GM18861 (cell line): ENCODE measurements around the gene MYH10.

Experiments used
- ATAC-seq: cut with Tn5 transposase; IDR thresholded peaks from one replicate; pipeline ENCODE4 v1.9.1; 2021; ENCODE audit not compliant: unreplicated experiment

MYH10 gene

DNA sequence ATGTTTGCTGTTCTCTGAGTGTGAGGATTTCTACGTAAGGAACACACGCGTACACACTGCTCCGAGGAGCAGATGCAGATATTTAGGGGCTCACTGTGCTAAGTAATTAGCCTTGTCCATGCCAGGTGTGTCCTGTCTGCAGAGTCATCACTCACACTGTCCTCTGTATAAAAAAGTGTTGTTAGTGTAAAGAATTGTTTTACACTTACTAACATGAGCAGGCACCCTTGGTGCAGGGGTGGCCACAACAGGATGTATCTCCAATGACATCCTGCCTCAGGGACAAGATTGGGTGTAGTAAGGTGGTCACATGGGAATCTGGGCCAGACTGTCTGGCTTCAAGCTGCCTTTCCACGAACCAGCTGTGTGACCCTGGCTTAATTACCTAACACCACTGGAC lies 130.9 kb downstream of the MYH10 start:
- ATAC-seq = no peak

DNA sequence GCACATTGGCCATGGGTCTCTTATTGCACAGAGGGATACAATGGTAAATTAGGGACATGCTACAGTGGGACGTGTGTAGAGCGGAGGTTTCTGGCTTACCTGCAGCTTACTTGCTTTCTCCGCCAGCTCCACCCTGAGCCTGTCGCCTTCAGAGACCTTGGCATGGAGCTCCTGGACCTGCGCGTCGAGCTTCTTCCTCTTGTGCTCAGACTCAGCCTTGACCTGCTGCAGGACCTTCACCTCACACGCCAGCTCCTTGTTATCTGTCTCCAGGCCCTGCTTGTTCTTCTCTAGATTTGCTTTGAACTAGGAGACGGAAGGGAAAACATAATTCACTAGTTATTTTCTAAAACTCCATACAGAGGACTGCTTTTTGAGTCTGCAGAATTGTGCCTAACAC lies 131.4 kb downstream of the MYH10 start:
- ATAC-seq = no peak

DNA sequence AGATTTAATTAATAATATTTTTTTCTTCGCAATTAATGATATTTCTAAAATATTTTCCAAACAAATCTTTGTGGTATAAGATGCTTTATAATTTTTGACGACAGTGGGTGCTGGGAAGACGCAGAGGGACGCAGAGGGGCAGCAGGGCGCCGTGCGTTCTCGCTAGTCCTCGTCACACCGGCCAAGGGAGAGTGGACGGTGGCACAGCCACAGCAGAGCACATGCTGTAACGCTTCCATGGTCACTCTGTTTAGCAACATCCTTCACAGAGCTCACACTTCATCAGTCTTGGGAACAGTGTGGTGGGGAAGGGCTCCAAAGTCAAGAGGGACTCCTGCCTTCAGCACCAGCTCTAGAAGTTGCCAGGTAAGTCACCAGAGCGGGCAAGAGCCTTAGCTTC lies 134.4 kb downstream of the MYH10 start:
- ATAC-seq = no peak

DNA sequence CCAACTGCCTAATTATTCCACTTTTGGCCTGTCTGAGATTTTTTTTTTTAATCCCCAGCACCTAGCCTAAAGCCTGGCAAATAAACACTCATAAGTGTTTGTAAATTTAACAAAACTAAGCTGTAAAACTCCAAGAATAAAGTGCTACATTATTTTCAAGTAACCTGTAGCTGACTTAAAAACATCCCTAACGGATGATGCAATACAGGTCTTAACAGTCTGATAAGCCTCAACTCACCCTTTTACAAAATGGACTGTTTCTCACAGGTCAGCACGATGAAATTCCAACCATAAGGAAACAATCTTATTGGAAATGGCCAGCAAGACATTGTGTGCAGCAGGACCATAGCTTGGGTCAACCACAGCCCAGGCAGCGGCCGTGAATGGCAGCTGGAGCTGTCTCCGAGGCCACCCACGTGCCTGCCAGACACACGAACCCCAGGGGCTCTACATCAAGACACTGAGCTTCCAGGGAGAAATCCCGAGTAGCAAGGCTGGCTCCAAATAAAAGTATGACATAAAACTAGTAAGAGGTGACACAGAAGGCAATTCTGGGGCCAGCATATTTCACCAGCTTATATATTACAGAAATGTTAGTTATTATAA lies 135.9 kb downstream of the MYH10 start:
- ATAC-seq = no peak

DNA sequence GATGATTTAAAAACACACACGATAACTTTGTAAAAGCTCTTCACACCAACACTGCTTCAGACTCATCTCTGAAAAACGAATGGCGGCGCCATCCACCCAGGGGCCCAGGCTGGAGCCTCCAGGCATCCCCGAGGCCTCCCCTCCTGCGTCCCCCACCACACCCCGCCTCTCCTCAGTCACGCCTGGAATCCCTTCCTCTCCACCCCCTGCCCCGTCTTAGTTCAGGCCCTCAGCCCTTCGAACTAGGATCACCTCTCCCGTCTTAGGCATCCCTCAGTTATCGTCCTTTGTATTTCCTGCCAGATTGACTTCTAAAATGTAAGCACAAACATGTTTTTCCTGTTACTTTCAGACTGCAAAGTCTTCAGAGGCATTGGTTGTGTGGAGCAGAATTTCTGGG lies 136.5 kb downstream of the MYH10 start:
- ATAC-seq = no peak

DNA sequence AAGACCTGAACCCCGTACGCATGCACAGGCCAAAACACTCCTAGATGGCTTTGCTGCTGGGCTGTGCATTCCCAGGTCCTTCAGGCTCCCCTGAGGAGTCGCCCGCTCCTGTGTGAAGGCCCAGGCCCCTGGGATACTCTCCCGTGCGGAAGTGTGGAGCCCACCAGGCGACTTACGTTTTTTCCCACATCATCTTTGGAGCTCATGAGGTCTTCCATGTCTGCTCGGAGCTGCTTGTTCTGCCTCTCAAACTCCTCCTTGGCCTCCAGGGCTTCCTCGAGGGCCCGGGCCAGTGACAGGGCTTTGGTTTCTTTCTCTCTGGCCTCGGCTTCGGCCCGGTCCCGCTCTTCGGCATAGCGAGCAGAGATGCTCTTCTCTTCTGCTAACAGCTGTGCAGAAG lies 138.4 kb downstream of the MYH10 start:
- no peak for ATAC-seq

DNA sequence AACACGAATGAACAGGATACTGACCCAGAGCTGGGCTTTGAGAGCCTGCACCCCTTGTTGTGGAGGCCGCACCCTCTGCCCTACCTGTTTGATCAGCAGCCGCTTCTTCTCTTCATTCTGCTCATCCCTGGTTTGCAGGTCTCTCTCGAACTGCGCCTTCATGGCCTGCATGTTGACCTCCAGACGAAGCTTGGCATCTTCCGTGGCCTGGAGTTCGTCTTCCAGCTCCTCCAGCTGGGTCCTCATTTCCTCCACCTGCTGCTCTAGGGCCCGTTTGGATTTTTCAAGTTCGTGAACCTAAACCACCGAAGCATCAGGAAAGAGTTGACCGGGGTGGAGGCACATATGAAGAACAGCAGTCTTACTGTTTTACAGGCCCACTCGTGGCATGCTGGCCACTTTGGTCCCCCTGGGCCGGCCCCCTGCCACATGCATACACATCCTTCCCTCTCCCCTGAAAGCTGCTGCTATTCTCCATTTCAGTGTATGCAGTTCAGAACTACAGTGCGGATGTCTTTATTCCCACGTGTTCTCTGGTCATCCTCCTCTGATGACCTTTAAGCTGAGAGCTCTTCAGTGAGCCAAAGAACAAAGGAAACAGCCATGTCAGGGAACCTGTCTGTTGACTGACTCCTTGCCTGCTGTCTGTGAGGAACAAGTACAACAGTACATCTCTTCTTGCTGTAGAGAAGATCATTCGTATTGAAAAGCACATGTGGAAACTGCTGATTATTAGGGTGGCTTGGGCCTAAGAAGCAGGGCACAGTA lies 140.1 kb downstream of the MYH10 start:
- no peak for ATAC-seq

DNA sequence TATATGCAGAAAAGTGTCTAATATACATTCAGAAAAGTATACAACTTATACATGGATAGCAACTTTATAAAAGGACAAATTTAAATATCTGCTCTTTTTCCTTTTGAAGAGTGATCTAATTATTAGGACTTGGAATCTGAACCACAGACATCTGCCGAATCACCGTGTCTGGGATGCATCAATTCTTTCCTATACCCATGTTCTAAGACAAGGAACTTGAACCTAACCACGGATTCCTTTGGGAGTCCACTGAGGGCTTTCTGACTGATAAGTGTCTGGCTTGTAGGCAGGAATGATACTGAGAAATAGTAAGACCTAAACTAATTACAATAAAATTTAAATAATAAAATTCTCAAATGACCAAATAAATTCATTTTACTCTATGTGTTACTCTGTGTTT lies 140.7 kb downstream of the MYH10 start:
- no peak for ATAC-seq

DNA sequence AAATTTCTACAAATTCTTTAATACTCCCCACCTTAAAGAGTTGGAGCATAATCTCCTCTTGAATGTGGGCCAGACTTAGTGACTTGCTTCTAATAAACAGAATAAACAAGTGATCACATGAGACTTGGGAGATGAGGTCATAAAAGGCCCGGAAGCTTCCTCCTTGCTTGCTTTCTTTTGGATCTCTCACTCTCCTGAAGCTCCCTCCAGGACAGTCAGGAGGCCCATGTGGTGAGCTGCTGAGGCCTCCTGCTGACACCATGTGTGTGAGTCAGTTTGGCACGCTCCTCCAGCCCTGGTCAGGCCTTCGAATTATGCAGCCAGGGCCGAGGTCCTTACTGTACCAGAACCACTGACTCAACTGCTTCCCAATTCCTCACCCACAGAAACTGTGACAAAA lies 141.6 kb downstream of the MYH10 start:
- no peak for ATAC-seq

DNA sequence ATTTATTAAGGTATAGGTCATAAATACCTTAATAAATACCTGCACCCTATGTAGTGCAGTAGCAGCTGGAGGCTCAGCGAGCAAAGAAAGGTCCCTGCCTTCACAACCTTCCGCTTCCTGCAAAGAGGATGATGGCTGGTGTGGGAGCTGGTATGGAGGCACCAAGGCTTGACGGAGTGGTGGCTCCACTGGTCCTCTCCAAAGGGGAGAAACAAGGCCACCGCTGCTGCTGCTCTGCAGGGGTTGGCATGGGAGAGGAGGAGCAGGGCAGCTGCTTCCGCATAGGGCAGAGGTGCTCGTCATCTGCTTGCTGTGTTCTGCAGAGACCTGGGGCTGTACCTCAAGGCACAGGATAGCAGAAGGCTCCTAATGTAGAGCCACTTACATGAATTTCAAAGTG lies 142.0 kb downstream of the MYH10 start:
- no peak for ATAC-seq

DNA sequence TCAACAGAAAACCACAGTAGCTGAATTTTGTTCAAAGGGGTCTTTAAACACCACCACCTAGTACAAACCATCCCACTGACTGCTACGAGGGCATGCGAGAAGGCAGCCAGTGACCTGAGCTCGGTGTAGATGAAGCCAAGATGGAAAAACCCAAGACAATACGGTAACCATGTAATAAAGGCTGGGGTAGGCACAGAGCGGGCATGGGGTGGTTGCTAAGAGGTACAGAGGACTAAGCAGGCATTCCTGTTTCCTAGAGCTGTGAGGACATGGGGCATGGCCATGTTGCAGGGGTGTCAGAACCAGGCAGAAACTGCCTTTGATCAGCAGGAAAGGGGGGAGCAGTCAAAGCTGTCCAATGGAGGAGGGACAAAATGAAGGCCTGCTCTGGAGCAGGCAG lies 142.8 kb downstream of the MYH10 start:
- no peak for ATAC-seq

DNA sequence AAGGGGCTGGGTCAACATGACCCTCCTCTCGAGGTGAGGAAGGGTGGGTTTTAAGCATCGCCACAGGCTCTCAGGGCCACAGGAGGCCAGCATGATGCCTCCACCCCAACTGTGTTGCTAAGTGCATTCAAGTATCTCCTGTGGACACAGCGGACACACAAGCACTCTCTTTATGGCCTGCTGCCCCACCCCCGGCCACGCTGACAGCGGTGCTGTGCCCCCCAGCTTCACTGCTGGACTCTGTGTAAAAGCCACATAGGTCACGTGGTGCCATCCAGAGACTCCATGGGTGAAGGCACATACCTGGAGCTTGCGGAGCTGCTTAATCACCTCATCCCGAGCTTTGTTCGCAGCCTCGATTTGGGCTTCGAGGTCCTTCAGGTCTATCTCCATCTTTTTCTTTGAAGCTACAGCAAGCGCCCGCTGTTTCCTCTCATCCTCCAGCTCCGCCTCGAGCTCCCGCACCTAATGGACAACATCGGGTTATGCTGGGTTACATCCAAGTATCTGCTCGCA lies 143.3 kb downstream of the MYH10 start:
- ATAC-seq = no peak

DNA sequence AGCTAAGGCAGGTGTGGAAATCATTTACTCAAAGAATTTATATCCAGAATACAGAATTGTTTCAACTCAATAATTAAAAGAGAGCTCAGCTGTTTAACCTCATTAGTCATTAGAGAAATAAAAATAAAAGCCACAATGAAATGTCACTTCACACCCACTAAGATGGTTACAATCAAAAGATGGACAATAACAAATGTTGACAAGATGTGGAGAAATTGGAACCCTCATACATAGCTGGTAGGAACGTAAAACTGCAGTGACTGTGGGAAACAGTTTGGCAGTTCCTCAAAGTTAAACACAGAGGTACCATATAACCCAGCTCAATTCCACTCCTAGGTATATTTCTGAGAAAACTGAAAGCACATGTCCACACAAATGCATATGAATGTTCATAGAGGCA lies 145.0 kb downstream of the MYH10 start:
- ATAC-seq = no peak

DNA sequence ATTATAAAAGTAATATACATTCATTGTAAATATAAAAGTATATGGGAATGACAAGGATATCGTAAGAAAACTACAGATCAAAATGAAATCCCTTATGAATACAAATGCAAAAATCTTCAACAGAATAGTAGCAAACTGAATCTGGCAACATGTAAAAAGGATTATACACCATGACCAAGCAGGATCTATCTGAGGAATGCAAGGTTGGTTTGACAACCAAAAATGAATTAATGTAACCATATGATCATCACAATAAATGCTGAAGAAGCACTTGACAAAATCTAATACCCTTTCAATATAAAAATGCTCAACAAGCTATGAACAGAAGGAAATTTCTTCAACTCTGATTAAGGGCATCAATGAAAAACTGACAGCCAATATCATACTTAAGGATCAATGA lies 146.1 kb downstream of the MYH10 start:
- ATAC-seq = no peak

DNA sequence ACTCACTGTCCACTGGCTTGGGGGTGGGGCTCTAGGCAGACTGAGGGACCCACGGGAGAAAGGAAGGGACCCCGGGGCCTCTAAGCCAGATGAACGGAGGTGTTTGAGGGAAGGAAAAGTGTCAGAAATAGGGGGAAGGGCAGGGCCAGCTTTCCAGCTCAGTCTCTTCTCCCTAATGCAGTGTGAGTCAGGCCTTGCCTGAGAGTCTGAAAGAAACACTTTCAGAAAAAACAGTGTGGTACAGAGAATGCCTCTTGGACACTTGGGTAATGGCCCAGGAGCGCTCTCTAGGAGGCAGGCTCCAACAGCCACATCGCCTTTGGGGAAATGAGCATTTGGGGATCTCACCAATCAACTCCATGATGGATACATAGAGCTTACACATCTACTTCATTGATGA lies 148.0 kb downstream of the MYH10 start:
- ATAC-seq = no peak

DNA sequence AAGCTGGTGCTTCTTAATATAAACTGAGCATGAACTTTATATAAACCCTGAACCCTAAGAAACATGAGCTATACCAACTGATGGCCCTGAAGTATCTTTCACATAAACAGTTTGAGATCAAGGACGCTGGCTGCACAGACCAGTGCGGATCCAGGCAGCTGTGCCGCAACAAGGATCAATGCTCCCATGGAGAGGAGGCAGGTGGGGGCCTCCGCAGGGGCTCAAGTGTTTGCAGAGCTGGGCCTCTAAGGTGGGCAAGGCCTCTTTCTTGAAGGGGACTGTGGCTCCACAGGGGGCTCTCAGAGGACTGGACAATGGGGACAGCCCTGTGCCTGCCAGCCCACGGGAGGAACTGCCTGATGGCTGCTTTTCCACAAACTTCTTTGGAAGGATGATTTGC lies 148.8 kb downstream of the MYH10 start:
- no peak for ATAC-seq

DNA sequence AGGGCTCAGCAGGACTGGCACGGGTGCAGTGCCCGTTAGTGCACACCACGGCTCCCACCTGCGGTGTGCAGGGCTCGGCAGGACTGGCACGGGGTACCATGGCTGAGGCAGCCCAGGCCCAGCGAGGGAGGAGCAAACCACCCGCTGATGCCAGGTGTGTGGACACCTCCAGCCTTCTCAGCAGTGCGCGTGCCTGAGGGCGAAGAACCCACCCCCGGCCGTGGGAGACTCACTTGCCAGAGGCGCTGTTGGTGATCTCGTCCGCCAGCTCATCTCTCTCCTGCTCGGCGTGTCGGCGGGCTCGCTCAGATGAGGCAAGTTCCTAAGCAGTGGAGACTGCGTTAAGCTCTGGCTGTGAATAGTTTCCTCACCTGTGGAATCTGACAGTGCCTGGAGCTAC lies 149.4 kb downstream of the MYH10 start:
- ATAC-seq = no peak

DNA sequence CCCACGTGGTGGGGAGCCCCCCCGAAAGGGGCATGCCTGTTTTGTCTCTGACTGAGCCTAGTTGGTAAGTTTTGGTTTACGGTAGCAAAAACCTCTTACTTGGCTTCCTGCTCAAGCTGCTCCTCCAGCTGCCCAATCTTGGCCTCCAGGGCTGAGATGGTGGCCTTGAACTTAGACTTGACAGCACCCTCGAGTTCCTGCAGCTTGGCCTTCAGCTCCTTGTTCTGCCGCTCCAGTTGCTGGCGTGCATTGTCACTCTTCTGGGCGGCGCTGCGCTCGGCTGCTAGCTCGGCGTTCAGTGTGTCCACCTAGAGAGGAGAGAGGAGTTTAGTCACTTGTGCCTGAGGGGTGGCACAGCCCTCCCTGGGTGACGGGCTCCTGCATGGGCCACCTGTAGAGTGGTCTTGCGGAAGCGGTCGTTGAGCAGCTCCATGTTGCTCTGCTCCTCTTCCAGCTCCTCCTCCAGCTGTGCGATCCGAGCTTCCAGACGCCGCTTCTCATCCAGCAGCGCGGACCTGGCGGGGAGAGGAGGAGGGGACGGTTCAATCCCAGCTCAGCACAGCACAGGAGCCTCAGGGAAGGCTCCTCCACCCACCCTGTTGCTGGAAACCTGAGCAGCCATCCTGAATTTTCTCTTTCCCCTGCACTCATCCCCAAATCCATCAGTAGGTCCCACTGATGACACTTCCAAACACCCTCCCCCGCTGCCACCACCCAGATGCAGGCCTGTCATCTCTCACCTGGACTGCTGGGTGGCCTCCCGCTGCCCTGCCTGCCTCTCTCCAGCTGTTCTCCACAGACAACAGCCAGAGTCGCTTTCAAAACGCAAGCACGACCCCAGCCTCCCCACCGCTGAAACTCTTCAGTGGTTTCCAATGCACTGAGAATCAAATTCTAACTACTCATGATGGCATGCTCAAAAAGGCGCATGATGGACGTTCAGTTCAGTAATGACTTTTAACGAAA lies 150.2 kb downstream of the MYH10 start:
- no peak for ATAC-seq

DNA sequence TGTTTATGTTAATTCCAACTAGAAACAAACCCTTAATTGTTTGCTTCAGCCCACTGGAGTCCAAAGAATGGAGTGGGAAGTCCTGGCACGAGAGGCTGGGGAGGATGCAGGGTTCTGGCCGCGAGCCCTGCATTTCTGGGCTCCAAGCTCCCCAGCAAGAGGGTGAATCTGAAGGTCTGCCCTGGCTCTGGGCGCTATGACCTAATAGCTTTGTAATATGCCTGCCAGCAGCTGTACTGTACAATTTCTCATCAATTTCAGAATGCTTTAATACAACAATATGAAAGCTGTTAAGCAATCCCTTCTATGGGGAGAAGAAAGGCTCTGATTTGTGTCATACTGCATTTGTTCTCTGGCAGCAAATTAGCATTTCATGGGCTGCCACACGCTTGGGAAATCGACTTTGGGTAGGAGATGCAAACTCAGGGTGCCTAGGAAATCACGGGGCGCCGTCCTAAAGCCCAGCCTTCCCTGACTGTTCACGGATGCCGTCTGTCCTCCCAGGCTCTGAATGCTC lies 151.0 kb downstream of the MYH10 start:
- no peak for ATAC-seq

DNA sequence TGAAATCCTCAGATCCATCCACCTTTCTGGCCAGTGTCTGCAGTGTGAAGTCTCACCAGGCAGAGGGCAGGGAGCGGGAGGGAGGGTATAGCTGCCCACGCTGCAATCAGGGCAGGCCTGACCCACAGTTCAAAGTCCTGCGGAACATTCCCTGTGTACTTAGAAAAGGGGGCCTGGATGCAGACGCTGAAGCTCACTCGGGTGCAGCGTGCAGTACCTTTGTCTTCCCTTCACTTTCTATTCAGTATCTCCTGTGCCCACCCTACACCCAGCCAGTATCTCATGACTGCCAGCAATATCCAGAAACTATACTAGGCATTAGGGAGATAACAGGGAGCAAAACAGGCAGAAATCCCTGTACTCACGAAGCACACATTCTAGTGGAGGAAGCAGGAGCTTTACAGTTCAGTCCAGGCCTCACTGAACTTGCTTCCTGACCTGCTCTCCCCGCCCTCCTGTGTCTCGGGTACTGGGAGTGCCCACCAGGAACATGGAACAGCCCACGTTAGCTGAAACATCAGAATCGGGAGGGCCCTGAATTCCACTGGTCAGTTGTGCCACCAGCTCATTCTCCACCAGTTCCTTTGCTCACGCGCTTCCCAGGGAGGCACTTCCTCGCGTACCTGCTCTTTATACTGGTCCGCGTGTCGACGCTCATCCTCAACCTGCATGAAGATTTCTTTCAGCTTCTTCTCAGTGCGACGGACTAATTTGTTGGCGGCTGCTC lies 152.6 kb downstream of the MYH10 start:
- no peak for ATAC-seq

DNA sequence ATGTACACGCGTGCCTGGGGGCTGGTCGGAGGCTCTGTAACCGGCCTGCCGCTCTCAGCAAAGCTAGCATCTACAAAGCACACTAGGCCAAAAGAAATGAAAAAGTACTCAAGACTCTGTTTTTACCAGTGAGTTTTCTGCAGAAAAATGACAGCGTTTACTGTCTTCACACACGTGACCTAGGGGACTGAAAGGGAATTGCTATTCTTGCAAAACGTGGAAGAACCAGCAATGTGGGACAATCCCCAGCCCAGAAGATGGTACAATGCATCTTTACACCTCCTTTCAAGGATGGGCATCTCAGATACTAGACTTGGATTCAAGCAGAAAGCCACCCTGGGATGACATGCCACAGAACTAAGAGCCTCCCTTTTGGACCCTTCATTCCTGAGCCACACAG lies 153.4 kb downstream of the MYH10 start:
- no peak for ATAC-seq
